HCT116 (cell line): ENCODE data around the gene NFKB1. TPM values are rescaled to one million over a fixed set of nuclear protein-coding genes. Genes with fewer than 3 reads are reported as not detected.

ENCODE experiments used
- ATAC-seq: fragments of 200-7000 bp; cut with Tn5 transposase; 2 replicates; pipeline ENCODE4 v1.9.1; 2020; ENCODE audit warnings: mild to moderate bottlenecking, moderate library complexity
- BruUV-seq: library from RNA; stranded (reverse); fragments of 400-500 nt; replicated peaks from 2 replicates; lab custom pipeline; 2021; lab: Mats Ljungman, UMichigan
- CTCF ChIA-PET: fragments of 300-600 bp; sonication (Branson Sonifier 250); formaldehyde crosslinking; loops from one replicate; lab custom pipeline; 2021; ENCODE audit warnings: antibody characterized with exemption; lab: Charles Lee
- POLR2A ChIA-PET: fragments of 300-600, 350-600 bp; sonication (Branson Sonifier 250); formaldehyde crosslinking; loops from one replicate; lab custom pipeline; 2021; ENCODE audit warnings: antibody characterized with exemption; lab: Charles Lee
- RAD21 ChIA-PET, 2 experiments: fragments of 300-600 bp; sonication (Branson Sonifier 250); formaldehyde crosslinking; loops; one replicate each; lab custom pipeline; 2023; ENCODE audit warnings: low total read pairs in 2 of 2; ENCODE audit not compliant: uncharacterized antibody in 2 of 2, unreplicated experiment in 2 of 2, low non-redundant PET in 1 of 2; lab: Charles Lee
- DNase-seq: peaks from one replicate; pipeline ENCODE4 v3.0.0-alpha.2; 2010; ENCODE audit warnings: low read depth, low spot score
- H2AFZ ChIP-seq: fragments of 200-600 bp; shearing (Covaris generic), sonication (generic); 2 replicates; pipeline ENCODE4 v1.6.1; 2017; ENCODE audit warnings: low read depth, mixed run types, mixed read lengths, antibody characterized with exemption, low read length; ENCODE audit not compliant: poor library complexity, severe bottlenecking
- H3K27ac ChIP-seq: 2 replicates; pipeline ENCODE4 v1.5.1; 2012; ENCODE audit warnings: low read depth, low read length
- H3K27me3 ChIP-seq: fragments of 200-600 bp; sonication (generic); 2 replicates; pipeline ENCODE4 v1.6.1; 2016; ENCODE audit warnings: mixed run types, low read length, mixed read lengths; ENCODE audit not compliant: insufficient read depth
- H3K36me3 ChIP-seq, 2 experiments: fragments of 200-500 bp in 1 of 2; fragments of 200-600 bp in 1 of 2; sonication (Bioruptor generic) in 1 of 2; sonication (generic) in 1 of 2; 2 replicates each; pipeline versions ENCODE4 v1.5.1 to v1.6.1; 2014 to 2016; ENCODE audit warnings: low read length in 2 of 2, inconsistent platforms in 1 of 2, mixed read lengths in 1 of 2, mixed run types in 1 of 2; ENCODE audit not compliant: insufficient read depth in 2 of 2, control insufficient read depth in 1 of 2
- H3K4me1 ChIP-seq, 2 experiments: fragments of 200-600 bp in 1 of 2; sonication (generic) in 1 of 2; 2 replicates each; pipeline versions ENCODE4 v1.5.1 to v1.6.1; 2012 to 2017; ENCODE audit warnings: low read length in 2 of 2, inconsistent platforms in 1 of 2, mild to moderate bottlenecking in 1 of 2, mixed read lengths in 1 of 2, mixed run types in 1 of 2, moderate library complexity in 1 of 2; ENCODE audit not compliant: insufficient read depth in 2 of 2, control insufficient read depth in 1 of 2
- H3K4me2 ChIP-seq: fragments of 200-600 bp; sonication (generic); 2 replicates; pipeline ENCODE4 v1.6.1; 2017; ENCODE audit warnings: mixed run types, low read length, mixed read lengths
- H3K4me3 ChIP-seq, 2 experiments: fragments of 200-600 bp in 1 of 2; sonication (generic) in 1 of 2; replicated peaks in 1 of 2; 2 replicates each; pipeline ENCODE4 v1.5.1; 2011 to 2016; ENCODE audit warnings: low read length in 2 of 2, control low read depth in 1 of 2, low read depth in 1 of 2, mild to moderate bottlenecking in 1 of 2, mixed read lengths in 1 of 2, mixed run types in 1 of 2
- H3K79me2 ChIP-seq: fragments of 200-600 bp; sonication (generic); 2 replicates; pipeline ENCODE4 v1.6.1; 2017; ENCODE audit warnings: mild to moderate bottlenecking, mixed run types, low read length, moderate library complexity, mixed read lengths; ENCODE audit not compliant: insufficient read depth
- H3K9ac ChIP-seq: fragments of 200-600 bp; sonication (generic); 2 replicates; pipeline ENCODE4 v1.6.1; 2016; ENCODE audit warnings: low read length, mixed read lengths
- H3K9me2 ChIP-seq: fragments of 200-600 bp; sonication (generic), shearing (Covaris generic); 2 replicates; pipeline ENCODE4 v1.6.1; 2017; ENCODE audit warnings: mixed run types, mild to moderate bottlenecking, moderate library complexity; ENCODE audit not compliant: insufficient read depth
- H3K9me3 ChIP-seq, 2 experiments: fragments of 200-500 bp in 1 of 2; fragments of 200-600 bp in 1 of 2; sonication (Bioruptor generic) in 1 of 2; sonication (generic) in 1 of 2; 2 replicates each; pipeline ENCODE4 v1.6.1; 2014 to 2017; ENCODE audit warnings: low read length in 2 of 2, mixed read lengths in 2 of 2, inconsistent platforms in 1 of 2, low read depth in 1 of 2, mild to moderate bottlenecking in 1 of 2, mixed run types in 1 of 2, moderate library complexity in 1 of 2; ENCODE audit not compliant: control insufficient read depth in 1 of 2, insufficient read depth in 1 of 2
- H4K20me1 ChIP-seq: fragments of 200-600 bp; sonication (generic), shearing (Covaris generic); 2 replicates; pipeline ENCODE4 v1.6.1; 2017; ENCODE audit warnings: mixed run types, mild to moderate bottlenecking, moderate library complexity; ENCODE audit not compliant: insufficient read depth
- ELF1 ChIP-seq: IDR thresholded peaks from 2 replicates; pipeline ENCODE4 v1.6.1; 2012; ENCODE audit warnings: low read depth, borderline replicate concordance
- EZH2phosphoT487 ChIP-seq: fragments of 200-600 bp; IDR thresholded peaks from 2 replicates; pipeline ENCODE4 v1.6.1; 2018; ENCODE audit warnings: antibody characterized with exemption, borderline replicate concordance
- JUND ChIP-seq: IDR thresholded peaks from 2 replicates; pipeline ENCODE4 v1.6.1; 2012
- RAD21 ChIP-seq: IDR thresholded peaks from 2 replicates; pipeline ENCODE4 v1.6.1; 2012; ENCODE audit warnings: low read depth, mild to moderate bottlenecking
- SIN3A ChIP-seq: IDR thresholded peaks from 2 replicates; pipeline ENCODE4 v1.6.1; 2012; ENCODE audit warnings: low read depth
- SP1 ChIP-seq: IDR thresholded peaks from 2 replicates; pipeline ENCODE4 v1.6.1; 2012; ENCODE audit warnings: low read depth
- TCF7L2 ChIP-seq: IDR thresholded peaks from 2 replicates; pipeline ENCODE4 v1.7.0; 2011; ENCODE audit warnings: borderline replicate concordance, inconsistent platforms; ENCODE audit not compliant: insufficient read depth, insufficient read length; ENCODE audit errors: extremely low read depth
- YY1 ChIP-seq: IDR thresholded peaks from 2 replicates; pipeline ENCODE4 v1.6.1; 2011; ENCODE audit warnings: low read length, low read depth, moderate library complexity, mild to moderate bottlenecking; ENCODE audit not compliant: insufficient replicate concordance; ENCODE audit errors: extremely low read depth
- ZNF274 ChIP-seq: fragments of 200-500 bp; sonication (Bioruptor generic); IDR thresholded peaks from 2 replicates; pipeline ENCODE4 v1.6.1; 2014; ENCODE audit warnings: mild to moderate bottlenecking, low read depth, low read length, inconsistent platforms
- intact Hi-C: fragments of 100-400 bp; cut with micrococcal nuclease; formaldehyde crosslinking; loops from 2 replicates; pipeline ENCODE4 v1.10.0; 2022
- total RNA-seq: library from RNA; stranded (reverse); gene quantifications from one replicate; pipeline ENCODE4 v1.2.1, GENCODE V29; 2021; ENCODE audit not compliant: unreplicated experiment
- TF ChIP-seq, protein P1 (sequence below): IDR thresholded peaks from 2 replicates; pipeline ENCODE4 v1.6.1; 2012
- TF ChIP-seq, protein P2 (sequence below): IDR thresholded peaks from 2 replicates; pipeline ENCODE4 v1.6.1; 2012

The NFKB1 gene
- total RNA-seq, 1 experiment from 2014 or later: 29.4 TPM

DNA sequence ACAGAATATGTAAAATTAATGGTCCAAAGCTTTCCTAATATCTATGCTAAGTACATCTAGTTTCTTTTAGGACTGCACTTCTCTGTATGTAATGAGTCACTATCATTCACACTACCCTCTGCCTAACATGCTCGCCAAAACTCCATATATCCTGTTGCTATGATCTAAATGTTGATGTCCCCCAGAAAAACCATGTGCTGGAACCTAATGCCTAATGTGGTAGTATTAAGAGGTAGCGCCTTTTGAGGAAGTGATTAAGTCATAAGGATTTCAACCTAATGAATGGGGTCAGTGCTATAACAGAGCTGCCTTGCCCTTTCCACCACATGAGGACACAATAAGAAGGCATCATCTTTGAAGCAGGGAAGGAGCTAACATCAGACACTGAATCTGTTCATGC lies 34.9 kb upstream of the NFKB1 start:
- Histone ChIP-seq H4K20me1 (no peaks in the 10 kb centered on the region), H3K79me2 (no peaks in the 10 kb centered on the region), H3K27ac (no peak overlapping the region), H3K4me1 (no peaks in the 10 kb centered on the region), H3K4me2 (no peak overlapping the region), H3K36me3 (no peaks in the 10 kb centered on the region), H2AFZ (no peak overlapping the region), H3K9me2 (no peaks in the 10 kb centered on the region), H3K9ac (no peak overlapping the region), H3K4me3 (no peak overlapping the region), H3K9me3 (no peaks in the 10 kb centered on the region), H3K27me3 (no peaks in the 10 kb centered on the region)
- DNase-seq (no peak), ATAC-seq (no peak)
- CTCF ChIA-PET: no interaction called here
- TF ChIP-seq ELF1 (no peak), ZNF274 (no peak), RAD21 (no peak)
- POLR2A ChIA-PET: no interaction called here
- RAD21 ChIA-PET: interaction anchor here in 1 of 2 experiments (0.7 kb wide), 1 partner anchor 551 kb away, joined by 3 read pairs; no protein-coding TSS in a partner anchor
- no TSS peak for BruUV-seq
- intact Hi-C loops: no loop called here

DNA sequence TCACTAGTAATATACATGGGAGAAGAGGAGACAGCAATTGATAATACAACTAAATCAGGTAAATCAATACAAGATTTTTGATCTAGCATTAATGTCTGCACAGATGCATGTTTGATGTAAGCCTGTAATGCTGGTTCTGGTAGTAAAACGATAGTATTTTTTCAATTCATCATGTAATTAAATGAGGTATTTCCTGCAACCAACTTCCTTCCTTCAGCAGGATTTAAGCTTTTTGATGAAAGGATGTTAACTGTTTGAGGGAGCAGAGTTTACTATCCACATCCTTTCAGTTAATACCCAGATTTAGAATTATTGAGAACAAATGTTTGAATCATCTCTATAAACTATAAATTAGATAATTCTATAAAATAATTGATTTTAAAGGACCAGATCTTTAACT lies 31.4 kb upstream of the NFKB1 start:
- TF ChIP-seq JUND (no peak), ZNF274 (no peak), SP1 (no peak), ELF1 (no peak), SIN3A (no peak), EZH2phosphoT487 (no peak), TCF7L2 (no peak), YY1 (no peak)
- TF ChIP-seq, protein P1, sequence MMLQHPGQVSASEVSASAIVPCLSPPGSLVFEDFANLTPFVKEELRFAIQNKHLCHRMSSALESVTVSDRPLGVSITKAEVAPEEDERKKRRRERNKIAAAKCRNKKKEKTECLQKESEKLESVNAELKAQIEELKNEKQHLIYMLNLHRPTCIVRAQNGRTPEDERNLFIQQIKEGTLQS: no peak
- TF ChIP-seq, protein P2, sequence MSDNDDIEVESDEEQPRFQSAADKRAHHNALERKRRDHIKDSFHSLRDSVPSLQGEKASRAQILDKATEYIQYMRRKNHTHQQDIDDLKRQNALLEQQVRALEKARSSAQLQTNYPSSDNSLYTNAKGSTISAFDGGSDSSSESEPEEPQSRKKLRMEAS: no peak
- no peak overlapping the region for H3K4me3 ChIP-seq
- ChIA-PET POLR2A (no interaction called here), RAD21 (no interaction called here), CTCF (no interaction called here)
- DNase-seq (no peak), ATAC-seq (no peak)
- no peaks in the 10 kb centered on the region for H3K9me2 ChIP-seq
- H3K4me1 ChIP-seq: no peaks in the 10 kb centered on the region
- no peaks in the 10 kb centered on the region for H3K9me3 ChIP-seq
- H3K9ac ChIP-seq: no peak overlapping the region
- no peaks in the 10 kb centered on the region for H4K20me1 ChIP-seq
- no peaks in the 10 kb centered on the region for H3K27me3 ChIP-seq
- no TSS peak for BruUV-seq
- H3K36me3 ChIP-seq: no peaks in the 10 kb centered on the region
- no peak overlapping the region for H3K27ac ChIP-seq
- H2AFZ ChIP-seq: no peak overlapping the region
- intact Hi-C loops: no loop called here
- no peaks in the 10 kb centered on the region for H3K79me2 ChIP-seq
- H3K4me2 ChIP-seq: no peak overlapping the region
